PFSK-1 (cell line): ENCODE results near the gene LRBA.

Experiments
- FOXP2 ChIP-seq: optimal IDR thresholded peaks from 2 replicates; pipeline ENCODE3; 2011; ENCODE audit warnings: borderline replicate concordance, control low read depth, inconsistent platforms; ENCODE audit not compliant: insufficient read depth; ENCODE audit errors: extremely low read length, extremely low read depth
- POLR2AphosphoS5 ChIP-seq: IDR thresholded peaks from 2 replicates; pipeline ENCODE4 v1.6.1; 2012; ENCODE audit warnings: low read depth, mild to moderate bottlenecking, control low read depth, low read length, moderate library complexity
- SIN3A ChIP-seq: IDR thresholded peaks from 2 replicates; pipeline ENCODE4 v1.6.1; 2012; ENCODE audit warnings: mild to moderate bottlenecking, low read length, moderate library complexity, borderline replicate concordance; ENCODE audit not compliant: insufficient read depth
- TAF1 ChIP-seq: IDR thresholded peaks from 2 replicates; pipeline ENCODE4 v1.6.1; 2012; ENCODE audit warnings: low read length, control low read depth, borderline replicate concordance; ENCODE audit not compliant: insufficient read depth
- TF ChIP-seq, protein P1 (sequence below), 2 experiments: IDR thresholded peaks; 2 replicates each; pipeline versions ENCODE4 v1.6.1 to v1.8.0; 2011 to 2012; ENCODE audit warnings: low read depth in 2 of 2, low read length in 2 of 2, control low read depth in 1 of 2, inconsistent platforms in 1 of 2, mild to moderate bottlenecking in 1 of 2, moderate library complexity in 1 of 2; ENCODE audit not compliant: insufficient read depth in 1 of 2

LRBA gene

DNA sequence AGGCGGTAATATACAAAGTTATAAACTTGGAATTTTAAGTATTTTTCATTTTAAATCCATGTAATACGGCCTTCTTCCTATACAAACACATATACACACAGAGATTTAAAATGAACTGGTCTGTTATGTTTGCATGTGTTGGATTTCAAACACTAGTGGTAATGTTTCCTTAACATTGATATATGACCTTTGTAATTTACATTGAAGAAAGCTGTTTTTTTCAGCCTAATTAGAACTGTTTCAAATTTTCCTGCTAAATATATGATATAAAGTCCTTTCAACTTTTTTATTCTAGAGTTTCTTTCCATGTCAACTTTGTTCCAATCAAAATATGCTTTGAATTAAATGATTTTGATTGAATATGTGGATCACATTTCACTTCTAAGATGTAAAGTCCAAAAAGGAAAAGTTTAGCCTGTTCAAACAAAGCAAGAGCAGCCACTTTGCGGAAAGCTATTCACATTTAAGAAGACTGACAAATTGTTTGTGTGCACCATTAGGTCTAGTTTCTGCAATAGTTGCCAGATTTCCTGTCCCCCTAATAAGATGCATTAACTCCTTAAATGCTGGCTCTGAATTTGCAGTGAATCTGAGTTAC is 659.1 kb downstream of the LRBA start:
- TF ChIP-seq SIN3A (no peak), TAF1 (no peak), FOXP2 (no peak), POLR2AphosphoS5 (no peak)
- TF ChIP-seq, protein P1, sequence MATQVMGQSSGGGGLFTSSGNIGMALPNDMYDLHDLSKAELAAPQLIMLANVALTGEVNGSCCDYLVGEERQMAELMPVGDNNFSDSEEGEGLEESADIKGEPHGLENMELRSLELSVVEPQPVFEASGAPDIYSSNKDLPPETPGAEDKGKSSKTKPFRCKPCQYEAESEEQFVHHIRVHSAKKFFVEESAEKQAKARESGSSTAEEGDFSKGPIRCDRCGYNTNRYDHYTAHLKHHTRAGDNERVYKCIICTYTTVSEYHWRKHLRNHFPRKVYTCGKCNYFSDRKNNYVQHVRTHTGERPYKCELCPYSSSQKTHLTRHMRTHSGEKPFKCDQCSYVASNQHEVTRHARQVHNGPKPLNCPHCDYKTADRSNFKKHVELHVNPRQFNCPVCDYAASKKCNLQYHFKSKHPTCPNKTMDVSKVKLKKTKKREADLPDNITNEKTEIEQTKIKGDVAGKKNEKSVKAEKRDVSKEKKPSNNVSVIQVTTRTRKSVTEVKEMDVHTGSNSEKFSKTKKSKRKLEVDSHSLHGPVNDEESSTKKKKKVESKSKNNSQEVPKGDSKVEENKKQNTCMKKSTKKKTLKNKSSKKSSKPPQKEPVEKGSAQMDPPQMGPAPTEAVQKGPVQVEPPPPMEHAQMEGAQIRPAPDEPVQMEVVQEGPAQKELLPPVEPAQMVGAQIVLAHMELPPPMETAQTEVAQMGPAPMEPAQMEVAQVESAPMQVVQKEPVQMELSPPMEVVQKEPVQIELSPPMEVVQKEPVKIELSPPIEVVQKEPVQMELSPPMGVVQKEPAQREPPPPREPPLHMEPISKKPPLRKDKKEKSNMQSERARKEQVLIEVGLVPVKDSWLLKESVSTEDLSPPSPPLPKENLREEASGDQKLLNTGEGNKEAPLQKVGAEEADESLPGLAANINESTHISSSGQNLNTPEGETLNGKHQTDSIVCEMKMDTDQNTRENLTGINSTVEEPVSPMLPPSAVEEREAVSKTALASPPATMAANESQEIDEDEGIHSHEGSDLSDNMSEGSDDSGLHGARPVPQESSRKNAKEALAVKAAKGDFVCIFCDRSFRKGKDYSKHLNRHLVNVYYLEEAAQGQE (IDR thresholded peaks at IDR 0.05; ENCODE audit: insufficient read depth in 1 of 2, low read depth in 2 of 2, low read length in 2 of 2), result no peak

DNA sequence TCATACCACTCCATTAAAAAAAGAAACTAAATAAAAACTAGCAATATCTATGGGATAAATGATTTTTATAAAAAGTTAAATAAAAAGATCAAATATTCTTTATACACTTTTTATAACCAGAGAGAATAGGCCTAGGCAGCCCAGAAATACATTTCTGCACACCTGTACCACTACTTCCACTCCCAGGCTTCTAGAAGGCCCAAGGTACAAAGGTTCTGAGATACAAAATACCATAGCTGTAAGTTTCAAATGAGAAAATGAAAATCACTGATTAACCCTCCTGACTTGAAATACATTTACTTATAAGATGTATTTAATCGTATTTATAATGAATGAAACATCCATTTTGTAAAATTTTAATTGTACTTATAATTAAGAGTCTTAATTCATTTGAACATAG is 659.7 kb downstream of the LRBA start:
- TF ChIP-seq POLR2AphosphoS5 (no peak), TAF1 (no peak), SIN3A (no peak), FOXP2 (no peak)
- TF ChIP-seq, protein P1 (IDR thresholded peaks at IDR 0.05; ENCODE audit: insufficient read depth in 1 of 2, low read depth in 2 of 2, low read length in 2 of 2), result no peak

DNA sequence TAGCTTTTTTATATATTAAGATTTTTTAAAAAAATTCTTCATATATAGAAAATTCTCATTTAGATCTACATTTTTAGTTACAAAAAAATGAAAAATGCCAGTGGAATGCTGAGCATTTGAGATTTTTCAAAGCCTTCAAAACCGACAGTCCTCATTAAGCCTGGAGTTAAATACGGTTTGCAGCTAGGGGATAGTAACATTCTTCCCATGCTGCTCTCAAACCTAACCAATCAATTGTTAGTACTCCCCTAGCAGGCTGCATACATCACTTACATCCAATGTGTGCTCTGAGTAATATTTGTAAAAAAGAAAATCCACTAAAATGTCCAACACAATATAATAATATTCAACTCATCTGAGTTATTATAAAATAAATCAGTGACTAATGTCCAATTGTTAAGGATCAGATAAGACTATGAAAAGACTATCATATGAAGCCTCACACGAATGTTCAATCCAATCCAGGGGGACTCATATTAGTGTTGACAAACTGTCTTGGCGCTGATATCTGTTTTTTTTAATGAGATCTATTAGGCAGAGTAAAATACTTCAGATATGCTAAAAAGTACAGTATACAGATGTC is 660.8 kb downstream of the LRBA start:
- TF ChIP-seq, protein P1 (IDR thresholded peaks at IDR 0.05; ENCODE audit: insufficient read depth in 1 of 2, low read depth in 2 of 2, low read length in 2 of 2), result no peak
- TF ChIP-seq FOXP2 (no peak), POLR2AphosphoS5 (no peak), TAF1 (no peak), SIN3A (no peak)

DNA sequence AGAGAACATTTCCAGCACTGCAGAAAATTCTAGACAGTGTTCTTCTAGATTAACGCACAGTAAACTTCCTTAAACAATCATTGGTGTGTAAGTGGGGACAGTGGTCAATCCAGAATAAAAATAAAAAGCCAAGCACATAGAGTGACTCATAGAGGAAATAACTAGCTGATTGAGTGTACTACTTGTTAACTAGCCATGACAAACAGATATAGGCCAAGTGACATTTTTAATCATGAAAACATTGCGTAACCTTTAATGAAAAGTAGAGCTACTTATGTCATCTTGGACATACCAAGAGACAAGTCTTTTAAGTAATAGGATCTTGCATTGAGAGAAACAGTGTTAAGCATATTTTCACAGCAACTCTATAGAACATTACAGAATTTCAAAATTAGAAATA is 667.0 kb downstream of the LRBA start:
- TF ChIP-seq FOXP2, result no peak
- TF ChIP-seq POLR2AphosphoS5, result no peak
- TF ChIP-seq, protein P1 (IDR thresholded peaks at IDR 0.05; ENCODE audit: insufficient read depth in 1 of 2, low read depth in 2 of 2, low read length in 2 of 2), result no peak
- TF ChIP-seq TAF1, result no peak
- no peak for TF ChIP-seq SIN3A
